DMS79 (cell line): ENCODE data around the gene DTX3L.
"Not testable (repeated sequence)": the region's sequence is repeated elsewhere in the genome, so short reads cannot be mapped to it uniquely, and the experiment has no call there.

Experiments
- DNase-seq: peaks from one replicate; lab custom pipeline; 2025; lab: John Stamatoyannopoulos, UW

The DTX3L gene

DNA sequence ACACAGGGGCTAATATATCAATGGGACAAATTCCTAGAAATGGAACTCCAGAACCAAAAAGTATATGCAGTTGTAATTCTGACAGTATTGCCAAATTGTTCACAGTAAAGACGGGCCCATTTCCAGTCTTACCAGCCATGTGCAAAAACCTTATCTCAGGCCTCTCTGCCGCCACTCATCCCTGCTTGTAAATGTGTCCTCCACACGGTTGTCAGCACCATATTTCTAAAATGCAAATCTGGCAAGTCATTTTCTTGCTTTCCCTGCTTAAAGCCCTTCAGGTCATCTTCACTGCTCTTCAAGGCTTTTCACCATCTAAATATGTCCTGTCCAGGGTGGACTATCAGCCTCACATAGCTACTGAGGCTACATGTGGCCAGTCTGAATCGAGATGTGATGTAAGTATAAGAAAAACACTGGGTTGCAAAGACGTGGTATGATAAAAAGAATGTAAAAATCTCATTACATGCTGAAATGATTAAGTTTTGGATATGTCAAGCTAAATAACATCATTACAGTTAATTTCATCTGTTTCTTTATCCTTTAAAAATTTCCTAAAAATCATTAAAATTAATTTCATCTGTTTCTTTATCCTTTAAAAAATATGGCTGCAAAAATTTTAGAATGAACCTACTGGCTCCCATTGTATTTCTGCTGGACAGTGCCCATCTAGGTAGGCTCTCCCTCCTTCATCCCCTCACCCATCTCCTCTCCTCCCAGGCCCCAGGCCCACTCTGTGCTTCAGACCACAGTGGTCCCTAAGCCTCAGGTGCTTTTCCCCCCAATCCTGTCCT lies 1.0 kb upstream of the DTX3L start:
- no peak for DNase-seq

DNA sequence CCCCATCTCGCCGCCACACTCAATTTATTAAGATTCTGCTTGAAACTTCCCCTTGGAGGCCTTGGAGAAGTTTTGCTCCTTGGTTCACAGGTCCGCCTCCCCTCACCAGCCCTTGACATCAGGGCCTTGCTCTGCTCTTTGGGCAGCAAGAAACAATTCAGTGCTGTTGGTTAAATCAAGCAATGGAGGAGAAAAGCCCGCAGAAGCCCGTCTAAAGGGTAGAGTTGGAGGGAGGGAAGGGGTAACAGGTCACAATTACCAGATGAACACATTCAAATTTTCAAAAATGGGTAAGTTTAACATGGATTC lies 467 bp upstream of the DTX3L start:
- no peak for DNase-seq

DNA sequence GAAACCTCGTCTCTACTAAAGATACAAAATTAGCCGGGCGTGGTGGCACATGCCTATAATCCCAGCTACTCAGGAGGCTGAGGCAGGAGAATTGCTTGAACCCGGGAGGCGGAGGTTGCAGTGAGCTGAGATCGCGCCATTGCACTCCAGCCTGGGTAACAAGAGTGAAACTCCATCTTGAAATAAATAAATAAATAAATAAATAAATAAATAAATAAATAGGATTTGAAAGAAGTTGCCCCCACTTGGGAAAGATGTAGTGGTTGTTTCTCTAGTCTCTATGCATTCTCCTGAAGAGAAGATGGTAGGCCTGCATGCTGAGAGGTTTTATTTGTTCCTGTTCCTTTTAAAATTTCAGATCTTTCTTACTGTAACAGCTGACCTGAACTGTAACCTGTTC lies 4.0 kb downstream of the DTX3L start:
- DNase-seq, result not testable (repeated sequence)

- no peak for DNase-seq
Observed at GRCh38 chr3:122568755-122569154, 4.6 kb downstream of the DTX3L start.

DNA sequence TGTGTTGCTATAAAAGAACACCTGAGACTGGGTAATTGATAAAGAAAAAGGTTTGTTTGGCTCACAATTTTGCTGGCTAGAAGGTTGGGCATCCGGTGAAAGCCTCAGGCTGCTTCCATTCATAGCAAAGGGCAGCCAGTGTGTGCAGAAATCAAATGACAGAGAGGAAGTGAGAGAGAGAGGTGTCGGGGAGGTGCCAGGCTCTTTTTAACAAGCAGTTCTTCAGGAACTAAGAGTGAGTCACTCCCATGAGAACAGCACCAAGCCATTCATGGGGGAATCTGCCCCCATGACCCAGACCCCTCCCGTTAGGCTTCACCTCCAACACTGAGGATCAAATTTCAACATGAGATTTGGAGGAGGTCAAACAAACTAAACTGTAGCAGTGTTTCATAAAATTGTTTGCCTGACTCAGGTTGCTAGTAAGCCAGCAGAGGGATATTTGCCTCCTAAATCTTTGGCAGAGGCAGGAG lies 8.8 kb downstream of the DTX3L start:
- DNase-seq, result no peak

DNA sequence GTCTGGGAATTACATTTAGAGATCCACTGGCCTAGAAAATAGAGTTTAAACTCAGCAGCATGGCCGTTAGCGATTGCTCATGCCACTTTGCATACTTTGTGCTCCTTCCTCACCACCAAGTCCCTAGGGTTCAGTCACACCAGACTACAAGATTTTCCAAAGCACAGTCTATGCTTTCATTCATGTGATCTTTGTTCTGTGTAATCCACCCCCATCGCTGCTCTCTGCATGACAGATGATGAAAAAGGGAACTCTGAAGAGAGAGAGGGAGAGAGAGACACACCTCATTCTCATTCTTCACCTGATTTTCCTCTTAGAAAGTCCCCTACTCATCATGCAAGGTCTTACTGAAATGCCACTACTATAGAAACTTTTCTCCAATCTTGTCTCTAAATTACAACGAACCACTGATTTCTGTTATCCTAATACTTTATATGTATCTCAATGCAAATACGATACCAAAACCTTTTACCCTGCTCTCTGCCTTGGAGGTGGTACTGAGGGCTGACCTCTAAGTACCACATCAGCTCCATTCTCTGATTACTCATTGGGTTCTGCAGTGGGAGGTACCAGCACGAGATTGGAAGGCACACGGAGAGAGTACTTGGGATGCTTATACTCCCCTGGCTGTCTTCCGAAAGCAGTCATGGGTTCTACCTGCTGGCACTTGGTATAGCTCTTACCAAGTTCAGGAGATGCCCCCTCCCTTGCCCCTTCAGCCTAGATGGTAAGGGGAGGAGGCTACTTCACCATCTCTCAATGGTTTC lies 12.2 kb downstream of the DTX3L start:
- no peak for DNase-seq

DNA sequence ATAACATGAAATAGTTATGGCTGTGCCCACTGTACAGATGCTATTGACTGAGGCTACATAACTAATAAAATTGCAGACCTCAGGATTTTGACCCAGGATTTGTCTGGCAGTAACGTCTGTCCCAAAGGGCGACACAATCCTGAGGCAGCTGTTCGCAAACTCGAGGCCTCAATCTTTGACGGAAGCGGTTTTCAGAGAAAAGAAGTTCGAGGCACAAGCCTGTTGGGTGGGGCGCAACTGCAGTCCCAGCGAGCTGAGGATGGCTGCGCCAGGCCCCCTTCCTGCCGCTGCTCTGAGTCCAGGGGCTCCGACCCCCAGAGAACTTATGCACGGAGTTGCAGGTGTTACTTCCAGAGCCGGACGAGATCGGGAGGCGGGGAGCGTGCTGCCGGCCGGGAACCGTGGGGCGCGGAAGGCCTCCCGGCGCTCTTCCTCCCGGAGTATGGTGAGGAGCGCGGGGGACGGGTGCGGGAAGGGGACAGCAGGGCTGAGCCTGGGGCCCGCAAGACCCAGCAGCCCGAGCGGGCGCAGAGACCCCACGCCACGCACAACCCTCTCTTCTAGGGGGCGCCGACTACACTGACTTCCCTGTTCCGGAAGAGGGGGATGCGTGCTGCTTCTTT lies 13.4 kb downstream of the DTX3L start, which contains the start of gene PARP15:
Gene PARP15 (plus strand): TSS at position 242 of the 623 bp plus-strand sequence. CDS start 18 bp downstream, at position 260.
- no peak for DNase-seq

- no peak for DNase-seq
Observed at GRCh38 chr3:122578069-122578740, 14.1 kb downstream of the DTX3L start.

DNA sequence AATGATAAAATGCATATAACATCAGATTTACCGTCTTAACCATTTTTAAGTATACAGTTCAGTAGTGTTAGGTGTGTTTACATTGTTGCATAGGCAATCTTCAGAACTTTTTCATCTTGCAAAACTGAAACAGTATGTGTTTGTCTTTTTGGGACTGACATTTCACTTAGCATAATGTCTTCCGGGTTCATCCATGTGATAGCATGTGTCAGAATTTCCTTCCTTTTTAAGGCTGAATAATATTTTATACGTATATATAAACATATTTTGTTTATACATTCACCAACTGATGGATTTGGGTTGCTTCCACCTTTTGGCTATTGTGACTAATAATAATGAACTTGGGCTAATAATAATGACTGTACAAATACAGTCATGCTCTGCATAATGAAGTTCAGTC lies 16.3 kb downstream of the DTX3L start:
- no peak for DNase-seq

GRCh38 chr3:122581622-122582021 lies 17.5 kb downstream of the DTX3L start:
- no peak for DNase-seq

DNA sequence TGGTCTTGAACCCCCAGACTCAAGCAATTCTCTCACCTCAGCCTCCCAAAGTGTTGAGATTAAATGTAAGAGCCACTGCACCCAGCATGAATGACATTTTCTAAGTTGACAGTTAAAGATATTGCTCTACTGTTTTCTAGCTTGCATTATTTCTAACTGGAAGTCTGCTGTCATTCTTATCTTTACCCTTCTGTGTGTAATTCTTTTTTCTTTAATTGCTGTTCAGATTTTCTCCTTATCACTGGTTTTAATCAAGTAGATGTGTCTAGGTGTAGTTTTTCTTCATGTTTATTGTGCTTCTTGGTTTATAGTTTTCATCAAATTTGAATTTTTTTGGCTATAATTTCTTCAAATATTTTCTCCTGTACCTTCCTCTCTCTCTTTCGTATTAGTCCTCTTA lies 18.3 kb downstream of the DTX3L start:
- DNase-seq, result no peak

DNA sequence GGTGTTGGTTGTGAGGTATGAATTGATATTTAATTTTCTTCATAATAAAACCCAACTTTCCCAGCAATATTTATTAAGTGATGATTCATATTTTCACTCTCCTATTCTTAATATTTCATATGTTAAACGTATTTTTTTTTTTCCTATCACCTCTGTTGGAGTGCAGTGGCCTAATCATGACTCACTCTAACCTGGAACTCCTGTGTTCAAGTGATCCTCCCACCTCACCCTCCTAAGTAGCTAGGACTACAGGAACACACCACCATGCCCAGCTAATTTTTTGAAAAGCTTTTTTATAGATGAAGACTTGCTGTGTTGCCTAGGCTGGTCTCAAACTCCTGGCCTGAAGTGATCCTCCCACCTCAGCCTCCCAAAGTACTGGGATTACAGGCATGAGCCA lies 22.0 kb downstream of the DTX3L start:
- DNase-seq, result no peak

DNA sequence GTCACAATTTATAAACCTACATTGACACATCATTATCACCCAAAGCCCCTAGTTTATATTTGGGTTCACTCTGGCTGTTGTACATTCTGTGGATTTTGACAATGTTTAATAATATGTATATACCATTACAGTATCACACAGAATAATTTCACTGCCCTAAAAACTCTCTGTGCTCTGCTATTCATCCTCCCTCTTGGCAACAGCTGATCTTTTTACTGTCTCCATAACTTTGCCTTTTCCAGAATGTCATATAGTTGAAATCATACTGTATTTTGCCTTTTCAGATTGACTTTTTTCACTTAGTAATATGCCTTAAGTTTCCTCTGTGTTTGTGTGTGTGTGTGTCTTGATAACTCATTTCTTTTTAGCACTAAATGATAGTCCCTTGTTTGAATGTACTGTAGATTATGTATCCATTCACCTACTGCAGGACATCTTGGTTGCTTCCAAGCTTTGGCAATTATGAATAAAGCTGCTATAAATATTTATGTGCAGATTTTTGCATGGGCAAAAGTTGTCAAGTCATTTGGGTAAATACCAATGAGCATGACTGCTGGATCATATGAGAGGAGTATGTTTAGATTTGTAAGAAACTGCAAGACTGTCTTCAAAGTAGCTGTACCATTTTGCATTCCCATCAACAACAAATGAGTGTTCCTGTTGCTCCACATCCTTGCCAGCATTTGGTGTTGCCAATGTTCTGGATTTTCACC lies 22.8 kb downstream of the DTX3L start:
- DNase-seq, result no peak

GRCh38 chr3:122587572-122587971 lies 23.4 kb downstream of the DTX3L start:
- DNase-seq, result no peak

- no peak for DNase-seq
Observed at GRCh38 chr3:122589297-122589696, 25.2 kb downstream of the DTX3L start.

DNA sequence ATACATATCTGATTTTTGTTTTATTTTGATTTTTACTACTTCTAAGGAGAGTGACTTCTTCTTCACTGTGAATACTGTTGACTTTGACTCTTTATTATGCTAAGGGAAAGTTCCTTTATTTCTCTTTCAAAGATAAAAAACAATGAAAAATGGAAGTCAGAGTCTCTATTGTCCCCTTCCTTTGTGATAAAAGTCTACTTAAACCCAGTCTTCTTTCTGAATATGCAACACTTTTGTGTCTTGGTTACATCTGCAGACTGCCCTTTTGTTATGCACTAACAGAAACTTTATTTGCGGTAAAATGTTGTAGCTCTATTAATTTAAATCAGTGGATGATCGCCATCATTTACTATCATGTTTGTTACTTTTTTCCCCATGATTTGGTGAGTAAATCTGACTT lies 26.5 kb downstream of the DTX3L start:
- DNase-seq, result no peak

DNA sequence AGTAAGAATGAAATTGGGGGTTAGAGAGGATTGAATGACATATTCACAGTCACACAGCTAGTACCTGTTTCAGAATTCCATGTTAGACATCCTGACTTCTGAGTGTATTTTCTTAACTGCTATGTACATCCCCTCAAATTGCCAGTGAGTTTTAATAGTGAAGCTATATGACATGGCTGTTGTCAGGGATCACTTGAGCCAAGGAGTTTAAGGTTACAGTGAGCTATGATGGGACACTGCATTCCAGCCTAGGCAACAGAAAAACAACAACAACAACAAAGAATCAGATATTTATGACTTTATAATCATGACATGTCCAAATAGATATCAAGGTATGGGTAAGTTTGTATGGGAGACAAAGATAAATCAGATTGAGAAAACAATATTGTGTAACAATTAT lies 29.9 kb downstream of the DTX3L start:
- no peak for DNase-seq

- no peak for DNase-seq
Observed at GRCh38 chr3:122598151-122598550, 34.0 kb downstream of the DTX3L start.

DNA sequence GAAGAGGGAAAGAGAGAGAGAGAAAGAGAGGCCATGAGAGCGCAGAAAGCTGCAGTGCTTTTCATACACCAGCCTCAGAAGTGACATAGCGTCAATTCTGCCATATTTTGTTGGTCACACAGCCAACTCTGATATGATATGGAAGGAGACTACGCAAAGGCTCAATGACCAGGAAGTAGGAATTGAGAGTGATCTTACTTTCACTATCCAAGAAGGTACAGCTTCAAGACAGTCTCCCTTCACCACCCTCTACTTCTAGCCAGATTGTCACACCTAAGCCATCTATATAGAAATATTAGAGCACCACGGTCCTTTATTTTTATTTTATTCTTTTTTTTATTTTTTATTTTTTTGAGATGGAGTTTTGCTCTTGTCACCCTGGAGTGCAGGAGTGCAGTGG lies 34.4 kb downstream of the DTX3L start:
- DNase-seq, result no peak

DNA sequence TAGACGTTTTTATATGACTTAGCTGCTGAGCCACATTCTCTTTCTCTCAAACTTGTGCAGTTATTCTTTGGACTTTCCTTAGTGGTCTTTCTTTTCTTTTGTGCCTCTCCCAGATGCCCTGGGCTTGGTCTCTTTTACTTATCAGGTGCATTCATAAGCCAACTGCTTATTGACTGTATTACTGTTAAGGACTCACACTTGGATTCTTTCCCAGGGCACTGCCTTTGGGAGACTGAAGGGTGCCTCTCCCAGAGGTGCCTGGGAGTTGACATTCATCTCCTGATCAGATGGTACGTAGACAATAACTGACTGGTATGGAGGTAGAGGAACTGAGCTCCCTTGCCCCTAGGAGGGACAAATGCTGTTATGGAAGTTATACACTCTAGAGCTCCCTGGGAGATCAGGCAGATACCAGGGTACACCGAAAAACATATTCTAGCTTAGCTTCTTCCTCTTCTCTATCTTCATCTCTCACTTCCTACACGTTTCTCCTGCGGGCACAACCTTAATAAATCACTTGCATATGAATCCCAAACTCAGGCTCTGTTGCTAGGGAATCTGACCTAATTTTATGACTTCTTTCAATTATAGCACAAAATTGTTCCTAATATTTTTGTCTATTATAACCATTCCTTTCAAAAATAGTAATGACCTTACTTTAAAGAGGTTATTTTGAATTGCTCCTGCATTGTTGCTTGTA lies 38.0 kb downstream of the DTX3L start:
- DNase-seq, result no peak

GRCh38 chr3:122603056-122603455 lies 38.9 kb downstream of the DTX3L start:
- DNase-seq, result no peak
